ENCODE results near the gene TASP1. TPM values are rescaled to one million over a fixed set of nuclear protein-coding genes. Genes with fewer than 3 reads are reported as not detected.
"Not testable (repeated sequence)": the region's sequence is repeated elsewhere in the genome, so short reads cannot be mapped to it uniquely, and the experiment has no call there.

Gene TASP1
- total RNA-seq, 1 experiment from 2014 or later, result 19.0 TPM

GRCh38 chr20:13363473-13363872, 275.3 kb downstream of the TASP1 start:
- Mint-ChIP-seq H3K27ac (ENCODE audit: low read depth, unreplicated experiment) (no peak overlapping the region), H3K9me3 (ENCODE audit: unreplicated experiment) (no peaks in the 10 kb centered on the region), H3K4me1 (ENCODE audit: insufficient read depth, unreplicated experiment) (peaks cover 5% of the 10 kb centered on the region), H3K27me3 (ENCODE audit: insufficient read depth, unreplicated experiment) (no peaks in the 10 kb centered on the region), H3K36me3 (ENCODE audit: insufficient read depth, unreplicated experiment) (no peaks in the 10 kb centered on the region), H3K4me3 (ENCODE audit: unreplicated experiment) (no peak overlapping the region)
- no TSS peak for BruUV-seq (replicated peaks)
- ChIA-PET POLR2A (no interaction called here), CTCF (interaction anchor here (0.7 to 1.8 kb wide), 2 partner anchors 182 to 244 kb away, joined by 3 read pairs; no protein-coding TSS in a partner anchor)
- no peak for TF ChIP-seq CTCF (IDR thresholded peaks at IDR 0.05; ENCODE audit: unreplicated experiment)
- DNase-seq (ENCODE audit: unreplicated experiment), result no peak
- intact Hi-C loops (cut with micrococcal nuclease), result no loop called here

DNA sequence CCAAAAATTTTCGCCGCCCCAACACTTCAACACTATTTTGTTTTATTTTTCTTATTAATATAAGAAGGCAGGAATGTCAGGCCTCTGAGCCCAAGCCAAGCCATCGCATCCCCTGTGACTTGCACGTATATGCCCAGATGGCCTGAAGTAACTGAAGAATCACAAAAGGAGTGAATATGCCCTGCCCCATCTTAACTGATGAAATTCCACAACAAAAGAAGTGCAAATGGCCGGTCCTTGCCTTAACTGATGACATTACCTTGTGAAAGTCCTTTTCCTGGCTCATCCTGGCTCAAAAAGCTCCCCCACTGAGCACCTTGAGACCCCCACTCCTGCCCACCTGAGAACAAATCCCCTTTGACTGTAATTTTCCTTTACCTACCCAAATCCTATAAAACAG, 276.6 kb downstream of the TASP1 start:
- H3K4me1 Mint-ChIP-seq (ENCODE audit: insufficient read depth, unreplicated experiment); H3K9me3 Mint-ChIP-seq (ENCODE audit: unreplicated experiment); H3K4me3 Mint-ChIP-seq (ENCODE audit: unreplicated experiment); intact Hi-C loops (cut with micrococcal nuclease); POLR2A ChIA-PET; H3K27ac Mint-ChIP-seq (ENCODE audit: low read depth, unreplicated experiment); H3K36me3 Mint-ChIP-seq (ENCODE audit: insufficient read depth, unreplicated experiment); H3K27me3 Mint-ChIP-seq (ENCODE audit: insufficient read depth, unreplicated experiment); BruUV-seq (replicated peaks); DNase-seq (ENCODE audit: unreplicated experiment): not testable (repeated sequence)
- CTCF ChIA-PET, result interaction anchor here (1.8 kb wide), 1 partner anchor 184 kb away, joined by 3 read pairs; no protein-coding TSS in a partner anchor

GRCh38 chr20:13358936-13359335, 279.8 kb downstream of the TASP1 start:
- H3K4me1 Mint-ChIP-seq (ENCODE audit: insufficient read depth, unreplicated experiment); H3K36me3 Mint-ChIP-seq (ENCODE audit: insufficient read depth, unreplicated experiment); DNase-seq (ENCODE audit: unreplicated experiment); intact Hi-C loops (cut with micrococcal nuclease); H3K27me3 Mint-ChIP-seq (ENCODE audit: insufficient read depth, unreplicated experiment); H3K27ac Mint-ChIP-seq (ENCODE audit: low read depth, unreplicated experiment); POLR2A ChIA-PET; CTCF ChIA-PET; BruUV-seq (replicated peaks); H3K9me3 Mint-ChIP-seq (ENCODE audit: unreplicated experiment); H3K4me3 Mint-ChIP-seq (ENCODE audit: unreplicated experiment): not testable (repeated sequence)

DNA sequence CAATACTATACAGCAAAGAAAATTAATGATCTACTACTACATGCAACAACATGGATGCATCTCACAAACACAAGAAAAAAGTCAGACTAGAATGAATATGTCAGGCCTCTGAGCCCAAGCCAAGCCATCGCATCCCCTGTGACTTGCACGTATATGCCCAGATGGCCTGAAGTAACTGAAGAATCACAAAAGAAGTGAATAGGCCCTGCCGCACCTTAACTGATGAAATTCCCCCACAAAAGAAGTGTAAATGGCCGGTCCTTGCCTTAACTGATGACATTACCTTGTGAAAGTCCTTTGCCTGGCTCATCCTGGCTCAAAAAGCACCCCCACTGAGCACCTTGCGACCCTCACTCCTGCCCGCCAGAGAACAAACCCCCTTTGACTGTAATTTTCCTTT, 280.9 kb downstream of the TASP1 start:
- CTCF ChIA-PET; DNase-seq (ENCODE audit: unreplicated experiment); H3K27ac Mint-ChIP-seq (ENCODE audit: low read depth, unreplicated experiment); POLR2A ChIA-PET; H3K27me3 Mint-ChIP-seq (ENCODE audit: insufficient read depth, unreplicated experiment); H3K4me3 Mint-ChIP-seq (ENCODE audit: unreplicated experiment); BruUV-seq (replicated peaks); H3K9me3 Mint-ChIP-seq (ENCODE audit: unreplicated experiment); intact Hi-C loops (cut with micrococcal nuclease); H3K36me3 Mint-ChIP-seq (ENCODE audit: insufficient read depth, unreplicated experiment): not testable (repeated sequence)
- H3K4me1 Mint-ChIP-seq (ENCODE audit: insufficient read depth, unreplicated experiment), result peaks cover 11% of the 10 kb centered on the region

DNA sequence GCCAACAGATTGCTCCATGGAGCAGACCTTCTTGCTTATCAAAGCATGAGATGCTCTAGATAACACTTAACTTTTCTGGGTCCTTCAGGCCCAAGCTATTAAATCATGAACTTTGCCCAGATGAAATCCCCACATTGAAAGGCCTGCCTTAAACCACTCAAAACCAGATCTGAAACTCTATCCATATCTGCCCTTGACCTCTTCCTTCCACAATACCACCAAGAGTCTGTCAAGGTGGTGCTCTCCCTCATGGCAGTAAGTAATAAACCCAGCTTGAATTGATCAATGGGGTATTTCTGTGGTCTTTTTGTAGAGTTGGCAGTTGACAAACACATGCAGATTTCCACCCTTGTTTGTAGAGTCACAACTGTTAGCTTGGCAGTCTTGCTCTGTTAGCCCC, 282.1 kb downstream of the TASP1 start:
- BruUV-seq (replicated peaks), result no TSS peak
- intact Hi-C loops (cut with micrococcal nuclease), result no loop called here
- Mint-ChIP-seq H3K36me3 (ENCODE audit: insufficient read depth, unreplicated experiment) (no peaks in the 10 kb centered on the region), H3K4me1 (ENCODE audit: insufficient read depth, unreplicated experiment) (peaks cover 11% of the 10 kb centered on the region), H3K27me3 (ENCODE audit: insufficient read depth, unreplicated experiment) (no peaks in the 10 kb centered on the region), H3K27ac (ENCODE audit: low read depth, unreplicated experiment) (no peak overlapping the region), H3K9me3 (ENCODE audit: unreplicated experiment) (no peaks in the 10 kb centered on the region), H3K4me3 (ENCODE audit: unreplicated experiment) (no peak overlapping the region)
- POLR2A ChIA-PET, result interaction anchor here (0.7 to 1.6 kb wide), 4 partner anchors 12 to 173 kb away, joined by 3 to 4 read pairs (median 3); no protein-coding TSS in a partner anchor
- TF ChIP-seq CTCF (IDR thresholded peaks at IDR 0.05; ENCODE audit: unreplicated experiment), result no peak
- DNase-seq (ENCODE audit: unreplicated experiment), result no peak
- CTCF ChIA-PET, result interaction anchor here (0.6 to 3.0 kb wide), 9 partner anchors 15 to 391 kb away, joined by 3 to 16 read pairs (median 4); no protein-coding TSS in a partner anchor
